Central memory CD8-positive, alpha-beta T cell (primary cell): ENCODE data around the gene VGLL1.
A peak's percentile ranks its signal among the peaks of the same experiment; 100 is the strongest.

Experiments used
- ATAC-seq: fragments of 150-1000 bp; cut with Tn5 transposase; replicated peaks from 2 replicates; pipeline ENCODE4 v1.10.0; 2022; ENCODE audit warnings: mild to moderate bottlenecking, moderate FRiP score, moderate number of reproducible peaks; ENCODE audit not compliant: poor library complexity, severe bottlenecking; ENCODE audit errors: extremely low read depth
- DNase-seq, 2 donors: peaks; one replicate each; pipeline ENCODE4 v3.0.0; 2021; ENCODE audit warnings: low spot score in 2 of 2
- H3K27ac Mint-ChIP-seq: one replicate; pipeline ENCODE4 v1.8.0; 2022; ENCODE audit warnings: low read depth, mild to moderate bottlenecking, moderate library complexity, mixed read lengths
- H3K27me3 Mint-ChIP-seq: one replicate; pipeline ENCODE4 v1.8.0; 2022; ENCODE audit warnings: mixed read lengths
- H3K36me3 Mint-ChIP-seq: one replicate; pipeline ENCODE4 v1.8.0; 2022; ENCODE audit warnings: mild to moderate bottlenecking, moderate library complexity, mixed read lengths; ENCODE audit not compliant: insufficient read depth
- H3K4me1 Mint-ChIP-seq: one replicate; pipeline ENCODE4 v1.8.0; 2022; ENCODE audit warnings: mixed read lengths
- H3K4me3 Mint-ChIP-seq: one replicate; pipeline ENCODE4 v1.8.0; 2022; ENCODE audit warnings: mild to moderate bottlenecking, moderate library complexity, mixed read lengths
- H3K9me3 Mint-ChIP-seq: one replicate; pipeline ENCODE4 v1.8.0; 2022; ENCODE audit warnings: mixed read lengths

VGLL1 gene

DNA sequence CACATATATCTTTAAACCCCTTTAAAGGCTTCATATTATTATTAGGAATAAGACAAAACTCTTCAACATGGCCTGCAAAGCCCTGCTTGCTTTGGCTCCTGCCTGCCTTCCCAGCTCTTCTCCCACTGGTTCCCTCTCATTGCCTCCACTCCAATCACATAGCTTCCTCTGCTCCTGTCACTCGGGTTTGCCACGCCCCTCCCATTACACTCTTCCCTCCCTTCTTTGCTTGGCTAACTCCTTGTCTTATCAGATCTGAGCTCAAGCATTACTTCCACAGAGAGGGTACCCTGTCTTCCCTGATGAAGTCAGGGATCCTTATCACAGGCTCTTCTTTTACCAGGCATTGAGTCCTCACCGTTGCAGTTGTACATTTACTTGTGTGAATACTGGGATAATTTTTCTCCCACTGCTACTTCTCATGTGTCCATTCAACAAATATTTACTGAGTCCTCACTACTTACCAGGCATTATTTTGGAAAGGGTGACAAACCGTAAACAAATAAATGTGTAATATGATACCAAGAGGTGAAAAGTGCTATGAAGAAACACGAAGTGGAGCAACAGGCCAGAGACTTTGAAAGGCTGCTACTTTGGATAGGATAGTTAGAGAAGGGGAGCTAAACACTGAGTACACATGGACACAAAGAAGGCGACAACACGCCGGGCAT, 3.2 kb upstream of the VGLL1 start:
- no peak overlapping the region for H3K27ac Mint-ChIP-seq

DNA sequence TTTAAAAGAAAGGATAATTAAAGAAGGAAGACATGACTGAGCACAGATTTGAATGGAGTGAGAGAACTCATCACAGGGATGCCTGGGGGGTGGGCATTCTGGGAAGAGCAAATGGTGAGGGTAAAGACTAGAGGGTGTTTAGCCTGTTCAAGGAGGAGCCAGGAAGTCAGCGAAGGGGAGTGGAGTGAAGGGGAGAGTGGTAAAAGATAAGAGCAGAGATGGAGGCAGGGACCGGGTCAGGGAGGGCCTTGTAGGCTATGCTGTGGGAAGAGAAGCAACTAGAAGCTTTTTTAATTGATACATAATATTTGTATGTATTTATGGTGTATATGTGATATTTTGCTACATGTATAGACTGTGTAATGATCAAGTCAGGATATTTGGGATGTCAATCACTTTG, 2.2 kb upstream of the VGLL1 start:
- Mint-ChIP-seq H3K4me3 (no peak overlapping the region), H3K27me3 (peaks cover 12% of the 10 kb centered on the region), H3K36me3 (no peaks in the 10 kb centered on the region), H3K27ac (no peak overlapping the region), H3K9me3 (no peaks in the 10 kb centered on the region), H3K4me1 (no peaks in the 10 kb centered on the region)
- DNase-seq: no peak
- no peak for ATAC-seq

More for the DNA sequence above, 3.2 kb upstream of the VGLL1 start:
- no peak overlapping the region for H3K4me3 Mint-ChIP-seq
- no peak for DNase-seq
- ATAC-seq: no peak
- no peaks in the 10 kb centered on the region for H3K9me3 Mint-ChIP-seq
- H3K27me3 Mint-ChIP-seq: peaks cover 12% of the 10 kb centered on the region
- H3K36me3 Mint-ChIP-seq: no peaks in the 10 kb centered on the region
- no peaks in the 10 kb centered on the region for H3K4me1 Mint-ChIP-seq

DNA sequence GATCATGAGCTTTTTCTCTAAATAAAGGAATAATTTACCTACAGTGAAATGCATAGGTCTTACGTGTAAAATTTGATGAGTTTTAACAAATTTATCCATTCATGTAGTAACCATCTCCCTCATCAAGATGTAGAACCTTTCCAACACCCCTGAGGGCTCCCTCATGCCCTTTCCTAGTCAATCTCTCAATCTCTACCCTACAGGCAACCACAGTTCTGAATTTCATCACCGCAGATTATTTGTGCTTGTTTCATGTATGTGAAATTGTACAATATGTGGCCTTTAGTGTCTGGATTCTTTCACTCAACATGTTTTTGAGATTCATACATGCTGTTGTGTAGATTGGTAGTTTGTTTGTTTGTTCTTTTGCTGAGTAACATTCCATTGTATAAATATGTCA, 2.1 kb downstream of the VGLL1 start:
- Mint-ChIP-seq H3K4me3 (no peak overlapping the region), H3K9me3 (no peaks in the 10 kb centered on the region), H3K36me3 (no peaks in the 10 kb centered on the region), H3K27me3 (peaks cover 12% of the 10 kb centered on the region), H3K27ac (no peak overlapping the region), H3K4me1 (no peaks in the 10 kb centered on the region)
- ATAC-seq (no peak), DNase-seq (no peak)

DNA sequence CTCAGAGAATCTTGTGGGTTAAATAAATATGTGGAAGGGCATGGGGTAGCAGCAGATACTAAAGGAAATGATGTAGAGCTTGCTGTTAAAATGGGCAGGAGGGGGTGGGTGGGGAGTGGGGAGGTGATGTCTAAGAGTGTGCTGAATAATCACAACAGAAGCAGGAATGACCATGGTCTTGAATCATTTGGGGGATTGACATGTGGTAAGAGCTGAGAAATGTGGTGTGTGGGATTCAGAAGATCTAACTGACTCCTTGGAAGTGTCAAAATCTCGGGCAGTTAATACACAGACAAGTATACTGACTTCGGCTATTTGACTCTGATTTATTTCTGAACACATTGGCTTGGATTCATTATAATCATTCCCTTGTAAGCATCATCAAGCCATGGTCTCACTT, 6.8 kb downstream of the VGLL1 start:
- Mint-ChIP-seq H3K4me1 (peaks cover 6% of the 10 kb centered on the region), H3K36me3 (no peaks in the 10 kb centered on the region), H3K9me3 (no peaks in the 10 kb centered on the region), H3K4me3 (no peak overlapping the region), H3K27me3 (no peaks in the 10 kb centered on the region), H3K27ac (no peak overlapping the region)
- ATAC-seq (no peak), DNase-seq (no peak)

DNA sequence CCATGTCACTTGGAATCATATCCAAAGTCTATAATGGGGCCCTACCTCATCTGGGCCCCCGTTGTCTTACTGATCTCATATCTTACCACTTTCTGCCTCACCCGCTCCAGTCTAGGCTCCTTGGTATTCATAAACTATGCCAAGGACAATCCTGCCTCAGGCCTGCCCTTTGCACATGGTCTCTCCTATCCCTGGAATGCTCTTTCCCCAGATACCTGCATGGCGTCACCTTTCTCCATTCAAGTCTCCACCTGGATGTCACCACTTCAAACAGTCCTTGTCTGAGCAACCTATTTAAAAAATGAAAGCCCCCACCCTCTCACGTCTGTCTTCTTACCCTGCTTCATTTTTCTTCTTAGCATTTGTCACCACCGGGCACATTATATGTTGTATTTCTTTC, 8.2 kb downstream of the VGLL1 start:
- Mint-ChIP-seq H3K36me3 (no peaks in the 10 kb centered on the region), H3K9me3 (no peaks in the 10 kb centered on the region), H3K27ac (no peak overlapping the region), H3K4me1 (peaks cover 13% of the 10 kb centered on the region), H3K27me3 (no peaks in the 10 kb centered on the region), H3K4me3 (no peak overlapping the region)
- DNase-seq (no peak), ATAC-seq (no peak)

DNA sequence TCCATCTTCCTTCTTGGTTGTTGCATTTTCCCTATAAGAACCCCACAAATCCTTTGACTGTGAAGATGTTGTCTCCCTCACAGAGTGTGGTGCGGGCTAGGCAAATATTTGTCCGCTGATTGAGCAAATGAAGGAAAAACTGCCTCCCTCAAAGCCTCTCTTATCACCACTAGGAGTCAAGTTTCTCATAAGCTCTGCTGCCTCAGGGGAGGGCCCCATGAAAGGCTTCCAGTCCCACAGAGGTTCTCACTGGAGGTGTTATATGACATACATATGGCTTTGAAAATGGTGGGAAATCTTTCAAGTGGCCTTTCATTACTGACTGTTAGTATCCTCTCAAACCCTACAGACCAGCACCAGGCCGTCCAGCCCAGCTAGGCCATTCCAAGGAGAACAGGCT, 9.3 kb downstream of the VGLL1 start:
- Mint-ChIP-seq H3K36me3 (no peaks in the 10 kb centered on the region), H3K4me3 (no peak overlapping the region), H3K9me3 (no peaks in the 10 kb centered on the region), H3K27me3 (no peaks in the 10 kb centered on the region), H3K4me1 (peaks cover 20% of the 10 kb centered on the region), H3K27ac (no peak overlapping the region)
- DNase-seq (no peak), ATAC-seq (no peak)

DNA sequence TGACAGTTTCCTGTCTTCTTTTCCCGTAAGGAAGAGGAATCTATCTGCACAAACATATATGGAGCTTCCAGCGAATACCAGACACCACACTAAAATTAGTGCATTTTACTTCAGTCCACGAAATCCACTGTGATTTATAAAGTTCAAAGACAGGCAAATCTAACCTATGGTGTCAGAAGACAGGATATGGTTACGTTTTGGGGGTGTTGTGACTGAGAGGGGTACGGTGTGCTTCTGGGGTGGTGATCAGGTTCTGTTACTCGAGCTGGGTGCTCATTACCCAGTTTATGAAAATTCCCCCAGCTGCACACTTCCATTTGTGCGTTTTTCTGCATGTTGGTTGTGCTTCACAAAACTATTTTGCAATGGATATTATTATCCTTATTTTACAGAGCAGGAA, 10.3 kb downstream of the VGLL1 start:
- H3K4me3 Mint-ChIP-seq: no peak overlapping the region
- no peak overlapping the region for H3K27ac Mint-ChIP-seq
- no peaks in the 10 kb centered on the region for H3K9me3 Mint-ChIP-seq
- DNase-seq (no peak), ATAC-seq (no peak)
- H3K36me3 Mint-ChIP-seq: no peaks in the 10 kb centered on the region
- H3K4me1 Mint-ChIP-seq: peaks cover 21% of the 10 kb centered on the region
- no peaks in the 10 kb centered on the region for H3K27me3 Mint-ChIP-seq

DNA sequence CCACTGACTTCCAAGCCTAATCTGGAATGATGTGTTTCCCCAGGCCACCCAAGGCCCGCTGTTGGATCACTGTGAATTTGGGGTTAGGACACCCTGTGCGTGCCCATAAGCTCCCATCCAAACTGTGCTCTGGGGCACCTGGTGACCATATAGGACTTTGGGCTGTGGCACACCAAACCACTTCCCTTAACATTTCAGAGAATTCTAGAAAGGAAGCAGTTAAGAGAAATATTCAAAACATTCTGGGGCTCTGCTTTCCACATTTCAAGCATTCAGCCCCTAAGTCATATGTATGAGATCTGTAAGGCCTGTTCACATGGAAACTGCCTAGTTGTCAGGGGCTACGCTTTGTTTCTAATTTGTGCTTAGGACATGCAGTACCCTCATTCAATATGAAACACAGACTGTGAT, 14.4 kb downstream of the VGLL1 start:
- Mint-ChIP-seq H3K36me3 (no peaks in the 10 kb centered on the region), H3K9me3 (no peaks in the 10 kb centered on the region), H3K4me3 (no peak overlapping the region), H3K27me3 (no peaks in the 10 kb centered on the region), H3K27ac (no peak overlapping the region), H3K4me1 (peaks cover 25% of the 10 kb centered on the region)
- DNase-seq (no peak), ATAC-seq (no peak)

DNA sequence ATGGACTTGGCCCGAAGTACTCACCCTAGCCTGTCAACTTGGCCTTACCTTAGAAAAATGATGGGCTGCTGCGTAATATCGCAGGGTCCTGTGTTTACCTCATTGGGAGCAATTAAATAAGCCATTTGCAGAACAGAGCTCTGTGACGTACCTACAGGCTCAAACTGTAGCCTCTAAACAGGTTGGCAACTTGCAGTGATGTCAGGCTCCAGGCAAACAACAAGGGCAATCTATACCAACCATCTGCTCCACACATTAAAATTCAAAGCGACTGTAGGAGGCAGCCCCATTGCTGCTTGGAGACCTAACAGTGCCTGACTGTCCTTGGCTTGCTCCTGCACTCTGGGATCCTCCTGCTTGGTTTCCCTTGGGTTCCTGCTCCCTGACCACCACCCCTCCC, 17.2 kb downstream of the VGLL1 start:
- Mint-ChIP-seq H3K9me3 (no peaks in the 10 kb centered on the region), H3K27ac (no peak overlapping the region), H3K36me3 (no peaks in the 10 kb centered on the region), H3K4me3 (no peak overlapping the region), H3K27me3 (no peaks in the 10 kb centered on the region), H3K4me1 (peaks cover 20% of the 10 kb centered on the region)
- DNase-seq (no peak), ATAC-seq (no peak)

DNA sequence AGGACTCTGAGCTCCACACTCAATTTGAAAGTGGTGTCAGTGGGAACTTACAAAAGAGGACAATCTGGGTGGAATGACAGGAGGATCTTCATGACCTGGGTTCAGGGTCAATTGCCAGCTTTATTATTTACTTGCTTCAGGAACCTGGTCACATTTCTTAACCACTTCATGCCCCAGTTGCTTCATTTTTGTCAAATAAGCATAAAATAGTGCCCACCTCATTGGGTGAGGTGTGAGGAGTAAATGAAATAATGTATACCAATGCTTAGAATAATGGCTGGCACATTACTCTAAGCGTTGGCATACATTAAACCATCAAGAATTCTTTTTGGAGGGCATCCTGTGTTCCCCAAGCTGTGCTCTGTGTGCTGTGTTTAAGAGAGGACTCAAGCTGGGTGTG, 19.4 kb downstream of the VGLL1 start:
- H3K9me3 Mint-ChIP-seq: no peaks in the 10 kb centered on the region
- H3K27me3 Mint-ChIP-seq: no peaks in the 10 kb centered on the region
- H3K36me3 Mint-ChIP-seq: no peaks in the 10 kb centered on the region
- no peak for ATAC-seq
- no peak overlapping the region for H3K27ac Mint-ChIP-seq
- no peak overlapping the region for H3K4me3 Mint-ChIP-seq
- H3K4me1 Mint-ChIP-seq: peaks cover 5% of the 10 kb centered on the region
- DNase-seq: no peak

DNA sequence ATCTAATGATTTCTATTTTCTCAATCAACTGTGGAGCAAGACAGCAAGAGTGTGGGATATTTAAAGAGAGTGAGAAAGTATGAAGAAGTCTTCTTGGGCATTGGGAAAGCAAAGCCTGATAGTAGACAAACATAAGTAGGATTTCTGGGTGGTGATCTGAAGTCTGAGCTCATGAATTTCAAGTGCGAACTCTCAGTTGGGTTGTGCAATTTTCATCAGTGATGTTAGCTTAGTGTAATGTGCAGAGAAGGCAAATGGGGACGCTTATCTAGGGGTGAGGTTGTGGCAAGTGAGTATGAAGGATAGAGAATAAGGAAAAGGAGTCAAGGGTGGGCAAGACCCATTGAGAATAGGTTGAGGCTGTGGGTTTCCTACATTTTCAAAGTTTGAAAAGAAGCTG, 23.7 kb downstream of the VGLL1 start:
- Mint-ChIP-seq H3K36me3 (no peaks in the 10 kb centered on the region), H3K4me1 (no peaks in the 10 kb centered on the region), H3K27ac (no peak overlapping the region), H3K9me3 (no peaks in the 10 kb centered on the region), H3K27me3 (no peaks in the 10 kb centered on the region), H3K4me3 (no peak overlapping the region)
- DNase-seq: no peak
- no peak for ATAC-seq

DNA sequence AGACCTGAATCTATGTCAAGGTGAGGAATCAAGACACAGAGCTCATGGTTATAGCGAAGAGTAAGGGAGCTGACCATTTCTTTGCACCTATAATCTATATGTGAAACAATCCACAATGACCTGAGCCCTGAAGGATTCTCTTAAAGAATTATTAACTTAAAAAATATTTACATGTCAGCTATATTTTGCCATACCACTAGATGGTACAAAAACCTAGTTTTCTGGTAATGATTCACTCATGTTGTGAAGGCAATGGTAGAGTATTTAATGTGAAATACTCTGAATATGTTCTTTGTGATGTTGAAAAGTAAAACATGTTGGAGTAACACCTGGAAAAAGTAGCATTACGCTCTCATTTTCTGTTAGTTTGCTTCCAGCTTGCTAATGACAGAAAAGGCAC, 40.0 kb downstream of the VGLL1 start:
- H3K36me3 Mint-ChIP-seq: no peaks in the 10 kb centered on the region
- no peak overlapping the region for H3K4me3 Mint-ChIP-seq
- no peaks in the 10 kb centered on the region for H3K4me1 Mint-ChIP-seq
- DNase-seq: no peak
- H3K27ac Mint-ChIP-seq: no peak overlapping the region
- ATAC-seq: no peak
- H3K27me3 Mint-ChIP-seq: no peaks in the 10 kb centered on the region
- H3K9me3 Mint-ChIP-seq: no peaks in the 10 kb centered on the region

DNA sequence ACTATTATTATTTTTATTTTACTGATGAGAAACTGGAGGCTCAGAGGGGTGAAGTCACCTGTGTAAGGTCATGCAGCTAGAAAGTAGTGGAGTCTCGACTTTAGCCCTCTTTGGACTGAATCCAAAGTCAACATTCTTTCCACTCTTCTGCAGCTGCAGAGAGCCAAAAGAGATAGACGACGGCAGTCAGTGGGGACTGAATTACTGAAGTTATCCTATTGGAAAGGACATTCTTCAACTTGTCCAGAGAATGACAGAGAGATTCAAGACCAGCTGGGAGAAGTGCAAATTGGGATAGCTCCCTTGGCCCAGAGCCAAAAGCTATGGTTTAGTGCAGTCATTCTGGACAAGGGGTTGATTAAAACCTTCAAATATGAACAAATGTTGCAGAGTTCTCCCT, 42.5 kb downstream of the VGLL1 start:
- no peak overlapping the region for H3K4me3 Mint-ChIP-seq
- no peak overlapping the region for H3K27ac Mint-ChIP-seq
- no peak for ATAC-seq
- H3K27me3 Mint-ChIP-seq: no peaks in the 10 kb centered on the region
- H3K9me3 Mint-ChIP-seq: no peaks in the 10 kb centered on the region
- H3K36me3 Mint-ChIP-seq: no peaks in the 10 kb centered on the region
- DNase-seq: no peak
- peaks cover 7% of the 10 kb centered on the region for H3K4me1 Mint-ChIP-seq

DNA sequence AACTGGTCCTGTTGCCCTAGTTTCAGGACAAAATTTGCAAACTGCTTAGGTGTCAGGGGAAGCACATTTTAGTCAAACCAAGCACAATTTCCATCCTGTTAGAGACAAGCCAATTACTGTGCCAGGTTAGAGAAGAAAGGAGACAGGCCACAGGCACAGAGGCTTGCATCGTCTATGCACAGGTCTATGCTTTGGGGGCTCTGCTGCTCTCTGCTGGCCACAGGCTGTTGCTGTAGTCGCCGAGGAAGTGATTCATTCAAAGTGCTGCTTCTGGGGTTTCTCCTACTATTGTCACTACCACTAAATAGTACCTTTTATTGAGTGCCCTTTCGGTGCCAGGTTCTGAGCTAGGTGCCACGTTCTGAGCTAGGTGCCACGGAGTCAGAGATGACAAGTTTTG, 45.5 kb downstream of the VGLL1 start:
- Mint-ChIP-seq H3K27ac (no peak overlapping the region), H3K27me3 (no peaks in the 10 kb centered on the region), H3K4me1 (peaks cover 7% of the 10 kb centered on the region), H3K4me3 (no peak overlapping the region), H3K9me3 (no peaks in the 10 kb centered on the region), H3K36me3 (no peaks in the 10 kb centered on the region)
- DNase-seq (peak; percentile 13 to 41), ATAC-seq (peak; percentile 95)
